T47D (cell line): Measurements from ENCODE around the gene DAW1.
"Not testable (repeated sequence)": the region's sequence is repeated elsewhere in the genome, so short reads cannot be mapped to it uniquely, and the experiment has no call there.

Source experiments
- DNase-seq, 2 experiments: peaks; one replicate each; pipeline versions ENCODE4 v3.0.0 to v3.0.0-alpha.2; 2011 to 2012; ENCODE audit warnings: low read depth in 1 of 2, low spot score in 1 of 2
- JUND ChIP-seq: IDR thresholded peaks from 2 replicates; pipeline ENCODE4 v1.6.1; 2012; ENCODE audit warnings: low read depth
- in situ Hi-C: cut with HindIII; loops from 2 replicates; pipeline ENCODE4 v1.10.0; 2016; ENCODE audit warnings: low sequenced_read_pairs, low pct_unique_long_range_greater_than_20kb

Gene DAW1

GRCh38 chr2:227891673-227892072, 20.2 kb downstream of the DAW1 start:
- DNase-seq = no peak
- in situ Hi-C loops = no loop called here
- no peak for TF ChIP-seq JUND

DNA sequence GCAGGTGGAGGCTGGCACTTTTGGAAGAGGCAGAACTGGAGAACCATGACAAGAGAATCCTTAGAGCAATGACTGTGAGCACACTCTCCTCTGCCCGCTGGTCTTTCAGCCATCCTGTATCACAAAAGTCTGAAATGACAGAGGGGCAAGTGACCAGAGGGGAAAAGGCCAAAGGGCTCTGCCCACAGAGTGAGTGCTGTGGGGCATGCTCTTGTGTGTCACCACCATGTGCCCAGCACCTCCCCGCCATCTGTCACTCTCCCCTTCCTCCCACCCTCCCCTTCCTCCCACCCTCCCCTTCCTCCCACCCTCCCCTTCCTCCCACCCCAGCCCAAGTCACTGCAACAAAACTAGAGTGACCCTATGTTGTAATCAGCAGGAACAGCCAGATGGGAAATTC, 31.9 kb downstream of the DAW1 start:
- TF ChIP-seq JUND = no peak
- DNase-seq = no peak
- in situ Hi-C loops = no loop called here

GRCh38 chr2:227906991-227907390, 35.6 kb downstream of the DAW1 start:
- TF ChIP-seq JUND = no peak
- in situ Hi-C loops = no loop called here
- no peak for DNase-seq

DNA sequence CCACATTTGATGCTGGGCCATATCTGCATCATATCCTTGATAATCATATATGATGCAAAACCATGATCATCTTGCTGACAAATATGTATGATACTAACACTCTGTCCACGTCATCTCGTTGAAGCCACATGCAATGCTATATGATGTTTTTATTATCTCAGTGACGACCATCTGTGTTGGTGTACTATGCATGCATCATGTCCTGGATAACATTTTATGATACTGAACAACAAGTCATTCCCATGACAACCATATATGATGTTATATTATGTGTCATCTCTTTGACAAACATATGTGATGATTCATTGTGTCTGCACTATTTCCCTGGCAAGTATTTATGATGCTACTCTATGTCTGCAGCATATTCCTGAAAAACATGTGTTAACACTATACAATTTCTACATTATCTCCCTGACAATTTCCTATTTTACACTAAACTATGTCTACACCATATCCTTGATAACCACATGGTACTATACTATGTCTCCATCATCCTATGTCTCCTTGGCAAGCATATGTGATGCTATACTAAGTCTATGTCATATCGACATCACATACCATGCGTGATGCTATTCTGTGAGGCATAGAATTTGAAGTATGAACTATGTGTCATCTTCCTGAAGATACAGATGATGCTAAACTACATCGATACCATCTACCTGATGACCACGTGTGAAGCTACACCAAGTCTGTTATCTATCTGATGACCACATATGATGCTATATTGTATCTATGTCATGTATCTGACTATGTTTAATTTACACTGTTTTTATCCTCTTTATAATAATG, 37.0 kb downstream of the DAW1 start:
- in situ Hi-C loops = no loop called here
- TF ChIP-seq JUND = no peak

GRCh38 chr2:227914362-227914761, 42.9 kb downstream of the DAW1 start:
- TF ChIP-seq JUND = no peak
- in situ Hi-C loops = no loop called here
- DNase-seq = no peak

More for the DNA sequence above, 37.0 kb downstream of the DAW1 start:
- DNase-seq = no peak

- DNase-seq = no peak
- in situ Hi-C loops = no loop called here
- TF ChIP-seq JUND = no peak
Measured at GRCh38 chr2:227921648-227922047, 50.2 kb downstream of the DAW1 start.

- no peak for TF ChIP-seq JUND
- no peak for DNase-seq
- in situ Hi-C loops = no loop called here
Measured at GRCh38 chr2:227932001-227932400, 60.6 kb downstream of the DAW1 start.

GRCh38 chr2:227932403-227932802, 61.0 kb downstream of the DAW1 start:
- DNase-seq = no peak
- no peak for TF ChIP-seq JUND
- in situ Hi-C loops = no loop called here

- in situ Hi-C loops = no loop called here
- no peak for TF ChIP-seq JUND
- no peak for DNase-seq
Measured at GRCh38 chr2:227933884-227934283, 62.5 kb downstream of the DAW1 start.

DNA sequence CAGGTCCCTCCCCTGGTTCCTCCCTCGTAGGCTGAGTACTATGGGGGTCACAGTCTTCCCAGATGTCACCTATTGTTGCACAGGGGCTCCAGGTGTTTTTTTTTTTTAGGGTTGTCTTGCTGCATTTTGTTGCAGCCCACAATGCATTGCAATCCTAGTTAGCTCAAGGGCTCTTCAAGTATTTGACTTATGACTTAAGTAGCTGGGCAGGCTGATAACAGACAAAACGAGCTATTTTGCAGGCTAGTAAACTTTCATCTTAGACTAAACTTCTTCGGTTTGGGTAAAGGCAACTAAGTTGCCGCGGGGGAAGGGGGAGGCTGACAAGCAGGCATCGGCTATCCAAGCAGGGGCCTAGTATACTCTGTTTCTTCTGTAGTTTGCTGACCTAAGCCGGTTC, 64.8 kb downstream of the DAW1 start:
- in situ Hi-C loops, DNase-seq: not testable (repeated sequence)

DNA sequence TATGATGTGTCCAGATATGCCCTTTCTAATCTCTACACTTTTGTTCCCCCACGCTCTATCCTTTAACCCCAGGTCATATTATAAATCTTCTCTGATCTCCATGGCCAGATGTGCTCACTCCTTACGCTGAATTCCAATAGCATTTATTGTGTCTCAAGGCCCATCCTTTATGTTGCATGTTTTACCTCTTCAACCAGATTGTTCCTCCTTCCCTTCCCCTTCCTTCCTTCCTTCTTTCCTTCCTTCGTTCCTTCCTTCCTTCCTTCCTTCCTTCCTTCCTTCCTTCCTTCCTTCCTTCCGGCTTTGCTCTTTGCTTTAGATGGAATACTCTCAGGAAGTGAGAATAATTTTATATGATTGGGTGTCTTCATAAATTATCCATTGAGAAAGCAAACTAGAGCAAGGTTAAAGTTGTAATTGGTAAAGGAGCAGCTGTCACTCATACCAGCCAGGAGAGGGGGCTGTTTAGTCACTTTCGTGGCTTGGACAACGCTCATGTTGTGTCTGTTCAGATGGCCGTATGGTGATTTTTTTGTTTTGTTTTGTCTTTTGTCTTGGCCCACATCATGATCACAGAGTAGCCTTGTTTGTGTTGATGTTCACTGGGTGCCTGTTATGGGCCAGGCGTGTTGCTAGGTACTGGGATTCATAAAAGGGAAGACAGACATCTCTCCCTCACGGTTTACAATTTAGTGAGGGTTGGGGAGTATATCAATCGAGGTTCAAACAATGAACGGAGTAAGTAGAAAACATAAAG, 68.0 kb downstream of the DAW1 start:
- peak; percentile 5 to 67 for DNase-seq
- in situ Hi-C loops = no loop called here
- no peak for TF ChIP-seq JUND

GRCh38 chr2:227942021-227942420, 70.6 kb downstream of the DAW1 start:
- in situ Hi-C loops = no loop called here
- no peak for DNase-seq

GRCh38 chr2:227942965-227943364, 71.5 kb downstream of the DAW1 start:
- in situ Hi-C loops = no loop called here
- TF ChIP-seq JUND = no peak
- DNase-seq = no peak

More at GRCh38 chr2:227942021-227942420, 70.6 kb downstream of the DAW1 start:
- no peak for TF ChIP-seq JUND
